ENCODE results near the gene FRMPD4.

DNA sequence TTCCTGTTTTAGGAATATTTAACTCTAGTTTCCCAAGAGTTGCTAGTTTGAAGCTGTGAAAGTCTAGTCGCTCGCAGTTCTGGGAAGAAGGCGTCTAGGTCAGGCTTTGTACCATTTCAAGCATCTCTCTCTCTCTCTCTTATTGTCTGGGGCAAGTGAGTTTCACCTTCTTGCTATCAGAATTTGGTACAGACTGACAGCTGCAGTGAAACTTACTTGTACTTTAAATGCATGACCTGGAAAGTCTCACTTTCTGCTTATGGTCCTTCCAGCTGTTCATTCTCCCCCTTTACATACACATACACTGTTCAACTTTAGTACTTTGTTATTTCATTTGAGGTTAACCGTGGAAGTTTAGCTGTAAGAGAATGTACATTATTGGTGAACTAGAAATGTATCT, 4.4 kb downstream of the FRMPD4 start:
- TF ChIP-seq, protein P1, sequence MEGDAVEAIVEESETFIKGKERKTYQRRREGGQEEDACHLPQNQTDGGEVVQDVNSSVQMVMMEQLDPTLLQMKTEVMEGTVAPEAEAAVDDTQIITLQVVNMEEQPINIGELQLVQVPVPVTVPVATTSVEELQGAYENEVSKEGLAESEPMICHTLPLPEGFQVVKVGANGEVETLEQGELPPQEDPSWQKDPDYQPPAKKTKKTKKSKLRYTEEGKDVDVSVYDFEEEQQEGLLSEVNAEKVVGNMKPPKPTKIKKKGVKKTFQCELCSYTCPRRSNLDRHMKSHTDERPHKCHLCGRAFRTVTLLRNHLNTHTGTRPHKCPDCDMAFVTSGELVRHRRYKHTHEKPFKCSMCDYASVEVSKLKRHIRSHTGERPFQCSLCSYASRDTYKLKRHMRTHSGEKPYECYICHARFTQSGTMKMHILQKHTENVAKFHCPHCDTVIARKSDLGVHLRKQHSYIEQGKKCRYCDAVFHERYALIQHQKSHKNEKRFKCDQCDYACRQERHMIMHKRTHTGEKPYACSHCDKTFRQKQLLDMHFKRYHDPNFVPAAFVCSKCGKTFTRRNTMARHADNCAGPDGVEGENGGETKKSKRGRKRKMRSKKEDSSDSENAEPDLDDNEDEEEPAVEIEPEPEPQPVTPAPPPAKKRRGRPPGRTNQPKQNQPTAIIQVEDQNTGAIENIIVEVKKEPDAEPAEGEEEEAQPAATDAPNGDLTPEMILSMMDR (conservative IDR thresholded peaks at IDR 0.05), result no peak
- no peak for TF ChIP-seq EZH2 (IDR thresholded peaks at IDR 0.05; ENCODE audit: low read depth)

All from PC-9 (cell line).